GM12878 (cell line): ENCODE data around the gene YTHDC1. TPM values are rescaled to one million over a fixed set of nuclear protein-coding genes. Genes with fewer than 3 reads are reported as not detected.

Source experiments
- ATAC-seq: fragments of 200-7000 bp; cut with Tn5 transposase; 3 replicates; pipeline ENCODE4 v1.9.1; 2020; ENCODE audit warnings: mild to moderate bottlenecking, moderate library complexity
- BruUV-seq: library from RNA; stranded (reverse); fragments of 400-500 nt; replicated peaks from 2 replicates; lab custom pipeline; 2021; lab: Mats Ljungman, UMichigan
- CTCF ChIA-PET: fragments of 300-600 bp; sonication (Branson Sonifier 250); formaldehyde crosslinking; extraction: SDS; loops from one replicate; lab custom pipeline; 2021; ENCODE audit warnings: inconsistent platforms; lab: Yijun Ruan, JAX
- POLR2A ChIA-PET: fragments of 350-600 bp; formaldehyde crosslinking; extraction: SDS; loops from one replicate; lab custom pipeline; 2021; ENCODE audit warnings: inconsistent platforms; lab: Charles Lee
- RAD21 ChIA-PET: fragments of 300-600 bp; sonication (Branson Sonifier 250); formaldehyde crosslinking; loops from one replicate; lab custom pipeline; 2023; ENCODE audit warnings: antibody characterized with exemption; ENCODE audit not compliant: unreplicated experiment; lab: Charles Lee
- SMC1A ChIA-PET: fragments of 300-600 bp; sonication (Branson Sonifier 250); formaldehyde crosslinking; loops from one replicate; lab custom pipeline; 2023; ENCODE audit not compliant: unreplicated experiment, uncharacterized antibody; lab: Charles Lee
- DNase-seq: peaks from one replicate; pipeline ENCODE4 v3.0.0-alpha.2; 2011; ENCODE audit warnings: low read depth, low spot score
- FAIRE-seq: peaks from 3 replicates; lab custom pipeline; 2011; peaks lifted over from hg19 to GRCh38; lab: Jason Lieb, UNC
- H2AFZ ChIP-seq: 2 replicates; pipeline ENCODE4 v1.6.0; 2011; ENCODE audit warnings: low read depth, low read length, control low read depth; ENCODE audit not compliant: control insufficient read depth
- H3K27ac ChIP-seq: 2 replicates; pipeline ENCODE4 v1.5.1; 2011; ENCODE audit warnings: control low read depth; ENCODE audit not compliant: control insufficient read depth, insufficient read depth
- H3K27me3 ChIP-seq, 2 experiments: replicated peaks in 1 of 2; 2 replicates each; pipeline versions ENCODE4 v1.6.0 to v1.6.1; 2011; ENCODE audit warnings: low read length in 1 of 2; ENCODE audit not compliant: control insufficient read depth in 2 of 2, insufficient read depth in 2 of 2
- H3K36me3 ChIP-seq, 2 experiments: 2 replicates each; pipeline ENCODE4 v1.5.1; 2011; ENCODE audit warnings: low read length in 1 of 2; ENCODE audit not compliant: control insufficient read depth in 2 of 2, insufficient read depth in 2 of 2
- H3K4me1 ChIP-seq: 2 replicates; pipeline ENCODE4 v1.6.1; 2011; ENCODE audit warnings: mild to moderate bottlenecking, low read length, moderate library complexity, mixed read lengths; ENCODE audit not compliant: control insufficient read depth, insufficient read depth
- H3K4me2 ChIP-seq: 2 replicates; pipeline ENCODE4 v1.6.0; 2011; ENCODE audit warnings: control low read depth; ENCODE audit not compliant: control insufficient read depth, insufficient read depth
- H3K4me3 ChIP-seq: fragments of 200-600 bp; sonication (generic); 2 replicates; pipeline ENCODE4 v1.5.1; 2016
- H3K79me2 ChIP-seq: 2 replicates; pipeline ENCODE4 v1.6.0; 2011; ENCODE audit warnings: low read length; ENCODE audit not compliant: control insufficient read depth, insufficient read depth
- H3K9ac ChIP-seq: 2 replicates; pipeline ENCODE4 v1.8.0; 2011; ENCODE audit warnings: low read length, control low read depth, mixed read lengths; ENCODE audit not compliant: control insufficient read depth, insufficient read depth
- H3K9me3 ChIP-seq: replicated peaks from 3 replicates; pipeline ENCODE4 v1.5.1; 2011; ENCODE audit warnings: mild to moderate bottlenecking, low read length; ENCODE audit not compliant: control insufficient read depth, insufficient read depth
- H4K20me1 ChIP-seq: 2 replicates; pipeline ENCODE4 v1.6.0; 2011; ENCODE audit not compliant: control insufficient read depth, insufficient read depth
- BRCA1 ChIP-seq: IDR thresholded peaks from 2 replicates; pipeline ENCODE4 v1.6.1; 2011; ENCODE audit warnings: low read depth, low read length, improper control_type of control experiment
- CBX5 ChIP-seq: sonication (generic); IDR thresholded peaks from 2 replicates; pipeline ENCODE4 v1.6.1; 2016; ENCODE audit warnings: low read depth, moderate library complexity, mild to moderate bottlenecking, inconsistent platforms
- FOS ChIP-seq: IDR thresholded peaks from 3 replicates; pipeline ENCODE4 v1.6.1; 2011; ENCODE audit warnings: borderline replicate concordance; ENCODE audit not compliant: insufficient read length; ENCODE audit errors: extremely low read depth
- MEF2A ChIP-seq: IDR thresholded peaks from 2 replicates; pipeline ENCODE4 v1.6.1; 2011; ENCODE audit warnings: low read depth, mild to moderate bottlenecking, low read length, moderate library complexity; ENCODE audit not compliant: insufficient read depth
- NBN ChIP-seq: fragments of 450-650 bp; IDR thresholded peaks from 2 replicates; pipeline ENCODE4 v1.6.1; 2016
- NFIC ChIP-seq: IDR thresholded peaks from 2 replicates; pipeline ENCODE4 v1.6.1; 2012; ENCODE audit warnings: low read depth, mild to moderate bottlenecking, inconsistent platforms, low read length, moderate library complexity
- NFXL1 ChIP-seq: fragments of 450-650 bp; IDR thresholded peaks from 2 replicates; pipeline ENCODE4 v1.6.1; 2017; ENCODE audit warnings: antibody characterized with exemption, mild to moderate bottlenecking, borderline replicate concordance
- NR2C1 ChIP-seq: fragments of 450-650 bp; IDR thresholded peaks from 2 replicates; pipeline ENCODE4 v1.6.1; 2017; ENCODE audit warnings: antibody characterized with exemption, mild to moderate bottlenecking, moderate library complexity
- RAD51 ChIP-seq: fragments of 450-650 bp; IDR thresholded peaks from 2 replicates; pipeline ENCODE4 v1.6.1; 2016; ENCODE audit warnings: moderate library complexity, mild to moderate bottlenecking, inconsistent platforms
- RCOR1 ChIP-seq: conservative IDR thresholded peaks from 2 replicates; pipeline ENCODE4 v1.6.1; 2012; ENCODE audit warnings: low read depth, low read length, improper control_type of control experiment
- WGBS: methylation state at CpG from one replicate; pipeline ENCODE4 v1.1.6; 2016; ENCODE audit warnings: low lambda C conversion rate; ENCODE audit not compliant: insufficient replicate concordance, insufficient coverage; ENCODE audit errors: missing lambda C conversion rate; 5-methylcytosine and 5-hydroxymethylcytosine counted together
- in situ Hi-C: fragments of 300-500 bp; cut with MboI; formaldehyde crosslinking; loops from 9 replicates; pipeline ENCODE4 v1.14.3; 2018; ENCODE audit warnings: mixed read lengths
- intact Hi-C: fragments of 100-400 bp; cut with micrococcal nuclease; formaldehyde crosslinking; loops from one replicate; pipeline ENCODE4 v1.14.2; 2022; ENCODE audit not compliant: unreplicated experiment
- polyA plus RNA-seq, 11 experiments: library from polyadenylated mRNA; depleted of rRNA in 4 of 11; unstranded in 6 of 11; stranded (reverse) in 5 of 11; fragments of >200 nt; fragmentation: Nextera tagmentation in 4 of 11; fragmentation: Illumina TruSeq in 1 of 11; extraction: Ambion mirVana in 4 of 11; extraction: Trizol in 1 of 11; gene quantifications; 1 replicate in 1 of 11; 2 replicates in 10 of 11; pipeline versions ENCODE4 v1.2.1 to v1.2.3, GENCODE V29; 2011 to 2016; ENCODE audit warnings: inconsistent platforms in 2 of 11, missing spikeins in 2 of 11, low read depth in 1 of 11
- total RNA-seq, 4 experiments: library from RNA; depleted of rRNA in 3 of 4; stranded (reverse); fragments of >200 nt in 3 of 4; fragmentation: Illumina TruSeq in 1 of 4; extraction: Trizol in 1 of 4; gene quantifications; 2 replicates each; pipeline versions ENCODE4 v1.2.1 to v1.2.3, GENCODE V29; 2013 to 2021
- TF ChIP-seq, protein P1 (sequence below): IDR thresholded peaks from 2 replicates; pipeline ENCODE4 v1.6.1; 2012; ENCODE audit warnings: low read depth, low read length, improper control_type of control experiment
- TF ChIP-seq, protein P2 (sequence below): IDR thresholded peaks from 2 replicates; pipeline ENCODE4 v1.6.1; 2012; ENCODE audit warnings: low read depth, low read length, improper control_type of control experiment

YTHDC1 gene
- total and polyA plus RNA-seq, 10 of the 15 experiments (the other 5 are each of a cell fraction or from before 2014, with no cell fraction given), result 18.7 to 83.2 (median 47.5) TPM

DNA sequence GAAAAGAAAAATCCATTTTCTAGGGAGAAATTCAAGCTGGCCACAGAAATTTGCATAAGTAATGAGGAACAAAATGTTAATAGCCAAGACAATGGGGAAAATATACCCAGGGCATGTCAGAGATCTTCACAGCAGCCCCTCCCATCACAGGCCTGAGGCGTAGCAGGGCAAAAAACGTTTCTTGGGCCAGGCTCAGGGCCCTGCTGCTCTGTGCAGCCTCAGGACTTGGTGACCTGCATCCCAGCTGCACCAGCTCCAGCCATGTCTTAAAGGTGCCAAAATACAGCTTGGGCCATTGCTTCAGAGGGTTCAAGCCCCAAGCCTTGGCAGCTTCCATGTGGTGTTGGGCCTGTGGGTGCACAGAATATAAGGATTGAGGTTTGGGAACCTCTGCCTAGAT, 72.3 kb downstream of the YTHDC1 start:
- FAIRE-seq, result no peak
- Histone ChIP-seq H2AFZ (no peak overlapping the region), H3K4me1 (no peaks in the 10 kb centered on the region), H3K36me3 (no peaks in the 10 kb centered on the region), H3K27me3 (no peaks in the 10 kb centered on the region; a peak in 1 of 4 replicates), H3K9ac (no peak overlapping the region), H3K4me2 (no peak overlapping the region), H3K27ac (no peak overlapping the region), H4K20me1 (no peaks in the 10 kb centered on the region), H3K4me3 (no peak overlapping the region), H3K79me2 (no peaks in the 10 kb centered on the region), H3K9me3 (no peaks in the 10 kb centered on the region)
- SMC1A ChIA-PET, result interaction anchor here (1.0 kb wide), 1 partner anchor 16 kb away, joined by 3 read pairs; no protein-coding TSS in a partner anchor
- ATAC-seq, result no peak
- TF ChIP-seq FOS (no peak), MEF2A (no peak), BRCA1 (no peak), RAD51 (no peak)
- no peak for DNase-seq
- POLR2A ChIA-PET, result no interaction called here
- 4% methylated on average over 2 of the region's 2 CpGs for WGBS
- CTCF ChIA-PET, result interaction anchor here (1.0 kb wide), 1 partner anchor 98 kb away, joined by 3 read pairs; no protein-coding TSS in a partner anchor
- RAD21 ChIA-PET, result no interaction called here
- in situ Hi-C loops (loop anchor here (5.0 kb wide), 1 partner anchor 95 kb away; no protein-coding TSS in a partner anchor), intact Hi-C loops (loop anchor here (10.0 kb wide), 1 partner anchor 627 kb away; no protein-coding TSS in a partner anchor)
- no TSS peak for BruUV-seq

DNA sequence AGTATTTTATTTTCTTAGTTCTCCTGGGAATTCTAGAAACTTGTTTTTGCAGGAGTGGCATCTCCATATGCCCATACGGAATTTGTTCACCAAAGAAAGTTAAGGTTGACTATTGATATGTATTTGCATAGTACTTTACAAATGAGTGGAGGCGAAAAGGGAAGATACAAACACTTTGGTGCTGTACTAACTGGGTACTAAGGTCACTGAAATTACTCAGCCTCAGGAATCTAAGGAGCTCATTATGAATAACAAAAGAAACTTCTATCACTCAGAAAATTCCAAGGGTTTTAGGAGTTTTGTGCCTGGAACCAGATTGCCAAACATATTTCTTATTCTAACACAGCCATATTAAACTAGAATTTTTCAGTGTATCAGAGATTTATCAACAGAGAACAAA, 77.0 kb downstream of the YTHDC1 start:
- 2% methylated on average over 2 of the region's 2 CpGs for WGBS
- Histone ChIP-seq H3K36me3 (no peaks in the 10 kb centered on the region), H3K4me1 (no peaks in the 10 kb centered on the region), H3K27me3 (no peaks in the 10 kb centered on the region; a peak in 1 of 4 replicates), H3K27ac (no peak overlapping the region), H3K4me2 (no peak overlapping the region), H3K9me3 (no peaks in the 10 kb centered on the region; the same call in 2 of the 3 replicates), H3K9ac (no peak overlapping the region), H3K4me3 (no peak overlapping the region), H2AFZ (no peak overlapping the region), H4K20me1 (no peaks in the 10 kb centered on the region), H3K79me2 (no peaks in the 10 kb centered on the region)
- ChIA-PET POLR2A (no interaction called here), SMC1A (interaction anchor here (0.6 to 2.3 kb wide), 17 partner anchors 10 to 1344 kb away, joined by 3 to 37 read pairs (median 4); no protein-coding TSS in a partner anchor), CTCF (interaction anchor here (0.9 to 3.9 kb wide), 10 partner anchors 9 to 132 kb away, joined by 3 to 95 read pairs (median 4); no protein-coding TSS in a partner anchor), RAD21 (interaction anchor here (0.7 to 2.9 kb wide), 6 partner anchors 68 to 1344 kb away, joined by 3 to 33 read pairs (median 4); no protein-coding TSS in a partner anchor)
- DNase-seq (no peak), FAIRE-seq (no peak), ATAC-seq (peak; percentile 71)
- BruUV-seq, result no TSS peak
- in situ Hi-C loops (no loop called here), intact Hi-C loops (loop anchor here (1.0 to 10.0 kb wide), 3 partner anchors 103 to 898 kb away; no protein-coding TSS in a partner anchor)
- TF ChIP-seq RCOR1 (no peak), NBN (no peak), CBX5 (no peak), NR2C1 (no peak), NFXL1 (no peak), NFIC (no peak)
- TF ChIP-seq, protein P1, sequence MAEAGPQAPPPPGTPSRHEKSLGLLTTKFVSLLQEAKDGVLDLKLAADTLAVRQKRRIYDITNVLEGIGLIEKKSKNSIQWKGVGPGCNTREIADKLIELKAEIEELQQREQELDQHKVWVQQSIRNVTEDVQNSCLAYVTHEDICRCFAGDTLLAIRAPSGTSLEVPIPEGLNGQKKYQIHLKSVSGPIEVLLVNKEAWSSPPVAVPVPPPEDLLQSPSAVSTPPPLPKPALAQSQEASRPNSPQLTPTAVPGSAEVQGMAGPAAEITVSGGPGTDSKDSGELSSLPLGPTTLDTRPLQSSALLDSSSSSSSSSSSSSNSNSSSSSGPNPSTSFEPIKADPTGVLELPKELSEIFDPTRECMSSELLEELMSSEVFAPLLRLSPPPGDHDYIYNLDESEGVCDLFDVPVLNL, result no peak
- TF ChIP-seq, protein P2, sequence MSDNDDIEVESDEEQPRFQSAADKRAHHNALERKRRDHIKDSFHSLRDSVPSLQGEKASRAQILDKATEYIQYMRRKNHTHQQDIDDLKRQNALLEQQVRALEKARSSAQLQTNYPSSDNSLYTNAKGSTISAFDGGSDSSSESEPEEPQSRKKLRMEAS, result no peak
